ENCODE measurements around the gene SLC52A3. TPM values are rescaled to one million over a fixed set of nuclear protein-coding genes. Genes with fewer than 3 reads are reported as not detected.

The SLC52A3 gene
- total and polyA plus RNA-seq, 2 of the 13 experiments (the other 11 are each of a cell fraction or from before 2014, with no cell fraction given), result 0.03 TPM; not detected in 1

GRCh38 chr20:815914-816606, 47.8 kb upstream of the SLC52A3 start (continued):
- no peak for TF ChIP-seq SP1 (IDR thresholded peaks at IDR 0.05)
- no peak for TF ChIP-seq SP1 (CRISPR knock-in tag; IDR thresholded peaks at IDR 0.05)
- 0 out of 2 replicates have a peak, but pooled peaks have one; percentile 25 for TF ChIP-seq ELF3 (CRISPR knock-in tag; IDR thresholded peaks at IDR 0.05)
- no peak for TF ChIP-seq ZNF609 (CRISPR knock-in tag; IDR thresholded peaks at IDR 0.05; ENCODE audit: borderline replicate concordance)
- TF ChIP-seq NR2F6 (IDR thresholded peaks at IDR 0.05), result 0 out of 2 replicates have a peak, but pooled peaks have one; percentile 10
- TF ChIP-seq NR2F6 (CRISPR knock-in tag; IDR thresholded peaks at IDR 0.05), result no peak
- TF ChIP-seq NCOR1 (IDR thresholded peaks at IDR 0.05; ENCODE audit: borderline replicate concordance, low read length), result no peak
- TF ChIP-seq CHD2 (IDR thresholded peaks at IDR 0.05; ENCODE audit: low read depth, low read length), result no peak
- no peak for TF ChIP-seq HNRNPK (IDR thresholded peaks at IDR 0.05; ENCODE audit: low read depth, low read length, poor library complexity, severe bottlenecking)
- no peak for TF ChIP-seq ZFP36L1 (CRISPR knock-in tag; IDR thresholded peaks at IDR 0.05)
- no peak for TF ChIP-seq ELK4 (CRISPR knock-in tag; IDR thresholded peaks at IDR 0.05; ENCODE audit: borderline replicate concordance)
- TF ChIP-seq AFF4 (CRISPR knock-in tag; IDR thresholded peaks at IDR 0.05), result no peak
- no peak for TF ChIP-seq TFE3 (CRISPR knock-in tag; IDR thresholded peaks at IDR 0.05)
- peak; percentile 97 for TF ChIP-seq STAG1 (CRISPR knock-in tag; IDR thresholded peaks at IDR 0.05)
- no peak for TF ChIP-seq ZNF761 (CRISPR knock-in tag; conservative IDR thresholded peaks at IDR 0.05)
- TF ChIP-seq MXD1 (CRISPR knock-in tag; IDR thresholded peaks at IDR 0.05), result no peak
- no peak for TF ChIP-seq KLF12 (CRISPR knock-in tag; IDR thresholded peaks at IDR 0.05; ENCODE audit: borderline replicate concordance)
- no peak for TF ChIP-seq HIVEP1 (CRISPR knock-in tag; IDR thresholded peaks at IDR 0.05)
